CD4-positive, alpha-beta T cell treated with Interleukin-17A for 1 hour (primary cell): ENCODE data around the gene NCK2.

ENCODE experiments used
- DNase-seq: peaks from one replicate; pipeline ENCODE4 v3.0.0-alpha.2; 2020

NCK2 gene

GRCh38 chr2:105820151-105820550 is 75.4 kb downstream of the NCK2 start:
- DNase-seq: no peak

DNA sequence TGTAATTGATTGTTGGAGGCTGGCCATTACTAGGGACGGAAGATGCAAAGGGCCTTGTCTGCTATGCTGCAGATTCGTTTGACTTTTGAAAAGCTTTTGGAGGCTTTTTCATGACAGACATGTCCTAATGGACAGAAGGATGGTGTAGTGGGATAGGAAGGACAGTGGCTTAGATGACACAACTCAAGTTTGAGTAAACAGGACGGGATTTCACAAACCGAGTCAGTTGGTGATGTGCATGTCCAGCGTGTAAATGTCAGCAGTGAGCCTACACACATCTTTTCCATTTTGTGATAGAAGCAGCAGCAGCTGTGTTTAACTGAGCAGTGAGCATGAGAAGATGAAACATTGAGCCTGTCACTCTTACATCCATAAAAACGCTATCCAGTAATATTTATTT is 76.0 kb downstream of the NCK2 start:
- no peak for DNase-seq

- DNase-seq: no peak
Measured at GRCh38 chr2:105821428-105822125, 76.9 kb downstream of the NCK2 start.

DNA sequence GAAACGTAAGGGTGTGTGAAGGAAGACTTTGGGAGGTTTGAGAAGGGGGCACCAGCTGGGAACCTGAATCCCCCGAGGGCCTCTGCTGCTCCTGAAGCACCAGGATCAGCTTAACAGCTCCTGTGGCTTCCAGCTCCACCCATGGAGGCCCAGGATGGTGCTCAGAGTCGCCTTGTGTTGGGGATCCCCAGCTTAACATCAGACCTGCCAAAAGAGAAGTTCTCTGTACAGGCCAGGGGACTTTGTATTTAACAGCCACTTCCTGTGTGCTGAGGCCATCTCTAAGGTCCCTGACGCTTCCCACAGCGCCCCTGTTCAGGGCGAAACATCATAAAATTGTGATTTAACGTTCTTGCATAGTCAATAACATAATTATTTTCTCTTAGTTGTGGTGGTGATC is 77.5 kb downstream of the NCK2 start:
- DNase-seq: peak; percentile 55

GRCh38 chr2:105824446-105824845 is 79.7 kb downstream of the NCK2 start:
- no peak for DNase-seq

GRCh38 chr2:105827351-105828096 is 82.8 kb downstream of the NCK2 start:
- DNase-seq: no peak

- DNase-seq: no peak
Measured at GRCh38 chr2:105828558-105828957, 83.8 kb downstream of the NCK2 start.

GRCh38 chr2:105834931-105835330 is 90.2 kb downstream of the NCK2 start:
- peak; percentile 49 for DNase-seq

- DNase-seq: no peak
Measured at GRCh38 chr2:105836341-105836740, 91.6 kb downstream of the NCK2 start.

DNA sequence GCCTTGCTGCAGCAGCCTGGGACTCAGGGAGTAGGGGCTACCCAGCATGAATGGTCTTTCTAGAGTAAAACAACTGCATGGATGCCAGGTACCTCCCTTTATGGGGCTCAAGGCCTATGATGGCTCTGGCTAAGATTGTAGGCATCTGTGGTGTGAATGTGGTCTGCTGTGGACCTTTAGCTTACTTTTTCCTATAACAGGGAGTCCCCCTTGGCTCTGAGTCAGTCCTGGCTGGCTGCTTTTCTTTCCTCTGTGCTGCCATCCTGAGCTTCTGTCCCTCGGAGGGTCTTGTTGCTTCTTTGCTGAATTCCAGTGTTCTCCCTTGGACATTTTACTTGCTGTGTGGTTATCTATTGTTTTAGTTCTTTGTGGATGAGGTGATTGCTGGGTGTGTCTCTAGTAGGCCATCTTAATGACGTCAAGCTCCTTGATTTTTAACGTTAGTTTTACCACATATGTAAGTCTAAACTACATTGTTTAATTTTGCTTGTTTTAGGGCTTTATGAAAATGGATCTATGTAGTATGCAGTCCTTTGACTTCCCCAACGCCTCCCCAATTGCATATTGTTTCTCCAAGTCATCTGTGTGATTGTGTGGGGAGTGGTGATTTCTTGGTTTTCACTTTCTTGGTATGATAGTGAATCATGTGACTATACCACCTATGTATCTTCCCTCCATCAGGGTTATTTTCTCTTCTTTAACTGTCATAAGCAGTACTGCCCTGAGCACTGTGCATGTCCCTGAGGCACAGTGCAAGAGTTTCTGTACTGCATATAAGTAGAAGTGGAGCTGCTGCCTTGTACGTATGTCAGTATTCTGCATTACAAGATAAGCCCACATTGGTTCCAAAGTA is 92.4 kb downstream of the NCK2 start:
- no peak for DNase-seq

- no peak for DNase-seq
Measured at GRCh38 chr2:105839793-105840192, 95.1 kb downstream of the NCK2 start.

DNA sequence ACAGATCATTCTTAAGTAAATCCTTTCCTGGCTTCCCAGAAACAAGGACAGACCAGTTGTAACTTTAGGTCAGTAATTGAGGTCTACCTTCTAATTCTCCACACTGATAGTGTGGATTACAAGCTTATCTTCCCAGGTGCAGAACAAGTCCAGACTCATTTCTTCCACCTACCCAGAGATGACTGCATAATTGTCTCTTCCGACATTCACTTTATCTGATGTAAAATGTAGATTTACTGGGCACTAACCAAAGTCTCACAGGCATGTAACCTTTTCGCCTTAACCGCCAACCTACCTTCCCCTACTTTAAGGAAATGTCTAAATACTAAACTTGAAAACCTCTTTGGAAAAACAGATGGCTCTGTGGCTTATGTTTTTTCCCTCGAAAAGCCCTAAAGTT is 96.2 kb downstream of the NCK2 start:
- DNase-seq: no peak

GRCh38 chr2:105841551-105841950 is 96.8 kb downstream of the NCK2 start:
- no peak for DNase-seq

DNA sequence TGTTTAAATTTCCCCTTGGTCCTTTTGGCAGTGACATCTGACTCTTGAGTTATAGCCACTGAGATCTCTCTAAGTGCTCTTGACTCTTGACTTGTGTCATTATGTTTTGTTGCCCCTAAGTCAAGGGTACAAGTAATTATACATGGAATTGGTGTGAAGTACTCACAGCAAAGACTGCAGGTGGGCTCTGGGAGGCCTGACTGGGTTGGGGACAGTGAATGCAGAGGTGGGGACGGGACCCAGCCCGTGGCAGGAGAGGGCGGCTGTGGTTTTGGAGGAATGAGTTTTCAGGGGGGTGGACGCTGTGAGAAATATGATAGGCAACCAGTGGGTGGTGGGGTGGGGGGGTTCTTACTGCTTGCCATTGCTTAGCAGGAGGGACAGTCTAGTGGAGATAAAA is 97.8 kb downstream of the NCK2 start:
- DNase-seq: no peak

- no peak for DNase-seq
Measured at GRCh38 chr2:105843476-105844374, 99.0 kb downstream of the NCK2 start.

DNA sequence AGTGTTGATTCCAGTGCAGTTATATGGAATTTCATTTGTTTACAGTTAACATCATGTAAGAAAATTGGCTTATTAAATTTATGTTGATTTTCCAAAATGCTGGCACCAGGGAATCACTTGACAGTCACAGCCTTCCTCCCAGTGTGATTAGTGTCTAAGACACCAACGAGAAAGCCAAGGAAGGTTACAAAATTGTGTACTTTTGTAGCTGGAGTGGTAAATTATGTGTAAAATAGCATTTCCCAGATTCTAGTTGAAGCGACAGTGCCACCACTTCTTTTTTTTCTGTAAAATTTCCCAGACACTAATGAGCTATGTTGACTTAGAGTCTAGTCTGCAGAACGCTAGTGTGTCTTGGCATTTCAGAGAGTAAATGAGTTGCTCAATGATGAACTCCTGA is 101.3 kb downstream of the NCK2 start:
- DNase-seq: no peak

GRCh38 chr2:105847056-105847455 is 102.3 kb downstream of the NCK2 start:
- DNase-seq: no peak

DNA sequence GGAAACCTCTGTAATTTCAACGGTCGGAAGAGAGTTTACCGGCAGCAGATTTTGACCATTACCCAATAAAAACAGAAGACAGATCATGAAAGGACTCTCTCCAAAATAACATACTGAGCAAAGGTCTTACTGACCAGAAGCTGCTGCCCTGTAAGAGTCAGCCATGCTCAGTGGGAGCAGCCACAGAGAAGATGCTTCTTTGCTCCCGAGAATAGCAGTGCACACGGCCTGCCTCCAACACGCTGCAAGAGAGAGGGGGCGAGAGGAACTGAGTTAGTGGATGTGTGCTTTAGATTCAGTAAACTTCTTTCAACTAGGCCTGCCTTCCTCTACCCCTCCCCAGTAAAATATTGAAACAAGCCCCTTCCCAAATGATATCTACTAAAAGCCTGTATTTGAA is 103.7 kb downstream of the NCK2 start:
- no peak for DNase-seq

DNA sequence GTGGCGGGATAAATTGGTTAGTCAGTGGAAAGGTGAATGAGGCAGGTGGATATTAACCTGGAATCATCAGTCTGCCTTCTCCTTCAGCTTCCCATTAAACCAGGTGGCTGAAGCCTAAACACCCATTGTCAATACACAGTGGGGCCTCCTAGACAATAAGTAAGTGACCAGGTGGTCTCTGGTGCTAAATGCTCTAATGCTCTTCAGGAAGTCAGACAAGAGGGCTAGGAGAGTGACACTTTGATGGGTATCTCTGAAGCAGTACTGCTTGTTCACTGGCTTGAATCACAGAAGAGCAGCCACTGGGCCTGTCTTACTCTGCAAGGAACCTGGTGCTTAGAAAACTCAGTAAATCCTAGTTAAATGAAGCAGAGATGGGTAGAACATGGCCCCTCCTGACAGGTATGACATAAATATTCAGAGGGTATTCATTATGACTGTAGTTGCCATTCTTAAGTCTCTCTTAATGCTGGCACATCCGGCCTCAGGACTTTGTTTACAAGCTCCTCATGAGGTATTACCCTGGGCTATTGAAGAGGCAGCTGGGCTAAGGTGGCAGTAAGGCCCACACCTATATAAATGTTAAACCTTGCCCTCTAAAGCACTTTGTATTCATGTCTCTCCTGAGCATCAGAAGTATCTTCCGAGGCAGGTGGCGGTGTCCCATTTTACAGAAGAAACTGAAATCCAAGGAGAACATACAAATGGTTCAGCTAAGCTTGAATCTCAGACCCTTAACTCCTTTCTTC is 104.9 kb downstream of the NCK2 start:
- no peak for DNase-seq

- DNase-seq: no peak
Measured at GRCh38 chr2:105852066-105852465, 107.4 kb downstream of the NCK2 start.

DNA sequence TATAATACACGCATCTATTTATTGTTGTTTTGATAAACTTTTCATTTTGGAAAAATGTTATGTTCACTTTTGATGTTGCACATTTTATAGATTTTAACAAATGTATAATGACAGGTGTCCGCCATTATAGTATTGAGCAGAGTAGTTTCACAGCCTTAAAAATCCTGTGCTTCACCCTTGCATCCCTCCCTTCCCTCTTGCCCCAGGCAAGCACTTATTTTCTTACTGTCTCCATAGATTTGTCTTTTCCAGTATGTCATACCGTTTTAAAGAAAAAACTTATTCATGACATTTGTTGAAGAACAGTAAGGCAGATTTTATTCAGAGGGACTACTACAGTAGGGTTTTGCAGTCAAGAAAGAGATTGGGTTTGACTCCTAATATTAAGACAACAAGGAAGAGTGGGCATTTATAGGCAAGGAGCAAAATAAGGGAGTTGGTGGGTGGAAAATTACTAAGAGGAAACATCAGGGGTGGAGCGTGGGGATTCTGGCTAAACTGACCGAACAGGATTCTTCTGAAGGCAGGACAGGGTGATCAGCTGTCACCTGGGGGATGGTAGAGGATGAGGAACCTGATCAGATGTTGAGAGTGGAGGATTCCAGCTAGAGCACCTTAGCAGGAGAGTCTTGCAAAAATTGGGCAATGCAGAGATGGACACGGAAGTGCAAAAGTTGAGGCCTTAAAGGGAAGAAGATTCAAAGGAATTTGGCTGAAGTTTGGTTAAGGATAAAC is 108.8 kb downstream of the NCK2 start:
- no peak for DNase-seq
